Common myeloid progenitor, CD34-positive (primary cell): Measurements from ENCODE around the gene APBB1IP.

ENCODE experiments used
- CTCF ChIA-PET: fragments of 350-600 bp; sonication (Branson Sonifier 250); formaldehyde crosslinking; loops from one replicate; lab custom pipeline; 2021; ENCODE audit warnings: antibody characterized with exemption; lab: Charles Lee
- POLR2A ChIA-PET: fragments of 350-600 bp; sonication (Branson Sonifier 250); formaldehyde crosslinking; loops from one replicate; lab custom pipeline; 2021; ENCODE audit warnings: antibody characterized with exemption; lab: Charles Lee
- DNase-seq, 3 donors: peaks; one replicate each; pipeline versions ENCODE4 v3.0.0 to v3.0.0-alpha.2; 2013
- H3K27ac ChIP-seq, 2 experiments: 1 replicate in 1 of 2; 2 replicates in 1 of 2; pipeline ENCODE4 v1.7.0; 2013; ENCODE audit warnings: inconsistent platforms in 2 of 2, low read length in 2 of 2, mild to moderate bottlenecking in 2 of 2, low read depth in 1 of 2, moderate library complexity in 1 of 2; ENCODE audit not compliant: severe bottlenecking in 2 of 2, insufficient read depth in 1 of 2, poor library complexity in 1 of 2
- H3K27me3 ChIP-seq, 5 experiments: replicated peaks in 2 of 5; 1 replicate in 3 of 5; 2 replicates in 2 of 5; pipeline versions ENCODE4 v1.6.1 to v1.7.0; 2013; ENCODE audit warnings: low read length in 4 of 5, mild to moderate bottlenecking in 2 of 5, moderate library complexity in 2 of 5, inconsistent platforms in 1 of 5; ENCODE audit not compliant: insufficient read depth in 5 of 5, control insufficient read depth in 4 of 5
- H3K36me3 ChIP-seq, 4 experiments: 1 replicate in 2 of 4; 2 replicates in 2 of 4; pipeline versions ENCODE4 v1.6.1 to v1.7.0; 2013; ENCODE audit warnings: low read length in 3 of 4, control low read depth in 1 of 4, mild to moderate bottlenecking in 1 of 4; ENCODE audit not compliant: control insufficient read depth in 4 of 4, insufficient read depth in 4 of 4
- H3K4me1 ChIP-seq, 4 experiments: 1 replicate in 3 of 4; 2 replicates in 1 of 4; pipeline versions ENCODE4 v1.6.1 to v1.7.1; 2013; ENCODE audit warnings: low read length in 3 of 4, mild to moderate bottlenecking in 3 of 4, control low read depth in 1 of 4, inconsistent platforms in 1 of 4, moderate library complexity in 1 of 4; ENCODE audit not compliant: control insufficient read depth in 4 of 4, insufficient read depth in 4 of 4; ENCODE audit errors: control extremely low read depth in 1 of 4
- H3K4me3 ChIP-seq, 7 experiments: 1 replicate in 4 of 7; 2 replicates in 3 of 7; pipeline versions ENCODE4 v1.5.1 to v1.7.0; 2013; ENCODE audit warnings: mild to moderate bottlenecking in 7 of 7, low read length in 6 of 7, moderate library complexity in 6 of 7, inconsistent platforms in 2 of 7, low read depth in 2 of 7, control low read depth in 1 of 7; ENCODE audit not compliant: insufficient read depth in 4 of 7, control insufficient read depth in 1 of 7; ENCODE audit errors: extremely low read depth in 1 of 7
- H3K9me3 ChIP-seq, 5 experiments: 1 replicate in 4 of 5; 2 replicates in 1 of 5; pipeline versions ENCODE4 v1.6.1 to v1.7.1; 2013; ENCODE audit warnings: low read length in 4 of 5, mild to moderate bottlenecking in 2 of 5, inconsistent platforms in 1 of 5, low read depth in 1 of 5, moderate library complexity in 1 of 5; ENCODE audit not compliant: control insufficient read depth in 4 of 5, insufficient read depth in 2 of 5; ENCODE audit errors: control extremely low read depth in 1 of 5
- WGBS: methylation state at CpG from one replicate; pipeline ENCODE4 v1.1.5; 2013; ENCODE audit not compliant: insufficient coverage; 5-methylcytosine and 5-hydroxymethylcytosine counted together

APBB1IP gene

DNA sequence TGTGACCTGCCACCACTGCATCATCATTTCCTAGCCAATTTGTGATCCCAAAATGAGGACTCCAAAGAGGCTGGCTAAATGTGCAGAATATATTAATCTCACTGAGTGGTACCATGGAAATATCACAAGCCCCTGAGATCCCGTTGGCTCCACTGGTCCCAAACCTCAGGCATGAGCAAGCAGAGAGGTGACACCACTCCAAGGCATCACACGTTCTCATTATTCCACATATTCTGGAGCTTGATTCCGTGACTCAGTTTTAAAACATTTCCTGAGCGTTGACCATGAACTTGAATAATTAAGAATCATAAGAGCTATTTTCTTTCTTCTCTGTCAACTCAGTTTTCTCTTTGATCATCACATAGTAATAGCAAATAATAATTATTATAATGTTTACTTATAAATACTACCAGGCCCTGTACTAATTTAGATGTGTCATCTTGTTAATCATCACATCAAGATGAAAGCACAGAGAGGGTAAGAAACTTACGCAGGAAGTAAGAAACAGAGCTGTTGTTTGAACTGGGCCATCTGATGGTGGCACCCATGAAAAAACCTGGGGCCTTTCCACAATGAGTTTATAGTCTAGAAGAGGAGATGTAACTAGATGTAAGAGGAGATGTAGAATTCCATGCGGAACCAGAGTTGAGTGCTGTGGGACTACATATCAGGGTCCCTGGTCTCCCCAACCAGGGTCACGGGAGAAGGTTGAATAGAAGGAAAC lies 3.5 kb downstream of the APBB1IP start:
- Histone ChIP-seq H3K27ac (no peak overlapping the region), H3K4me3 (peak overlapping the region in 3 of 7 experiments; percentile 25 to 38 (median 26)), H3K9me3 (no peaks in the 10 kb centered on the region), H3K27me3 (no peaks in the 10 kb centered on the region), H3K36me3 (peaks cover 2 to 18% (median 12%) of the 10 kb centered on the region in 4 experiments), H3K4me1 (peaks cover 24 to 47% (median 29%) of the 10 kb centered on the region in 4 experiments)
- DNase-seq: no peak
- WGBS: 92% methylated on average over 5 of the region's 7 CpGs
- CTCF ChIA-PET: interaction anchor here (0.6 to 2.1 kb wide), 6 partner anchors 11 to 396 kb away, joined by 3 to 6 read pairs (median 3); no protein-coding TSS in a partner anchor
- POLR2A ChIA-PET: no interaction called here

DNA sequence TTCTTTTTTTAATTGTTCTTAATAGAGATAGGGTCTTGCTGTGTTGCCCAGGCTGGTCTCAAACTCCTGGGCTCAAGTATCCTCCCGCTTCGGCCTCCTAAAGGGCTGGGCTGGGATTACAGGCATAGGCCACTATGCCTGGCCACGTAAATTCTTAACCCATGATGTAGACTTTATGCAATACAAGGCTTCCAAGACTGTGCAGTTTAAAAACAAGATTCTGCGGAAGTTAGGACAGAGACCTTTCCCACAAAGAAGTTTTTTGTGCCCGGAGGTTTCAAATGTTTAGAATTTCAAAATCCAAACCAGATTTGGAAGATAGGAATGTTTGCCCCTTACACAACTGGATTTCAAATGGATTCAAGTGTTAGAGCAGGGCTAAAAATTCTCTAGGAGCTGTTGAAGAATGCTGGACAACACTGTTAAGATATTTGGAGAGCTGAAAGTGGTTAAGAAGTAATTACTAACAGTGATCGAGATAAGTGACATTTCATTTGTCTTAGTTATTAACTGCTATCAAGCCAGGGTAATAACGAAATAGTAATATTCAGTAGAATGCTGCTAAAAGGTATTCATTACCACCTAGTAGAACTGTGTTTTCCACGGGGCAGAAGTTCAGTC lies 7.4 kb downstream of the APBB1IP start:
- ChIA-PET POLR2A (no interaction called here), CTCF (interaction anchor here (0.6 to 2.2 kb wide), 4 partner anchors 10 to 59 kb away, joined by 3 to 5 read pairs (median 4); no protein-coding TSS in a partner anchor)
- 100% methylated on average over 6 of the region's 8 CpGs for WGBS
- H3K9me3 ChIP-seq: no peaks in the 10 kb centered on the region
- no peaks in the 10 kb centered on the region for H3K27me3 ChIP-seq
- no peak overlapping the region for H3K4me3 ChIP-seq
- H3K36me3 ChIP-seq: peaks cover 2 to 20% (median 13%) of the 10 kb centered on the region in 4 experiments
- peaks cover 26 to 41% (median 28%) of the 10 kb centered on the region in 4 experiments for H3K4me1 ChIP-seq
- peak in 2 of 3 donors; percentile 29 to 36 for DNase-seq
- no peak overlapping the region for H3K27ac ChIP-seq

DNA sequence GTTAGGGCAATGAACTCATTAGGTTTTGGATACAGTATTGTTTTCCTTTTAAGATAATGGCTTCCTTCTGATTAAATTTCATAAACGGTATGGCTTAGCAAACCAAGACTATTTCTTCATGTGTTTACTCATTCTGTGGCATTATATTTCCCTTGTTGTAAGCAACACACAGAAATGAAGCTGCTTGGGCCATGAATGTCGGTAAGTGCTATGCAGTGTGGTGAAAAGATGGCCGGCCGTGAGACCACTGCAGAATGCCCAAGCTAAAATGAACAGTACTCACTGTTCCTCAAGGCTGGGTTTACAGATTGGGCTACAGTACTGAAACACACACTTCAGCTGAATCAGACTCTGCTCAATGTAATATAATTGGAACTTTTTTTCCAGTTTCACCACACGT lies 8.1 kb downstream of the APBB1IP start:
- peaks cover 23 to 37% (median 25%) of the 10 kb centered on the region in 4 experiments for H3K4me1 ChIP-seq
- WGBS: 95% methylated on average over 4 of the region's 5 CpGs
- DNase-seq: no peak
- H3K4me3 ChIP-seq: no peak overlapping the region
- ChIA-PET POLR2A (no interaction called here), CTCF (interaction anchor here (1.1 to 2.2 kb wide), 4 partner anchors 11 to 58 kb away, joined by 3 to 5 read pairs (median 4); no protein-coding TSS in a partner anchor)
- no peak overlapping the region for H3K27ac ChIP-seq
- no peaks in the 10 kb centered on the region for H3K27me3 ChIP-seq
- H3K36me3 ChIP-seq: peaks cover 2 to 20% (median 13%) of the 10 kb centered on the region in 4 experiments
- H3K9me3 ChIP-seq: no peaks in the 10 kb centered on the region

DNA sequence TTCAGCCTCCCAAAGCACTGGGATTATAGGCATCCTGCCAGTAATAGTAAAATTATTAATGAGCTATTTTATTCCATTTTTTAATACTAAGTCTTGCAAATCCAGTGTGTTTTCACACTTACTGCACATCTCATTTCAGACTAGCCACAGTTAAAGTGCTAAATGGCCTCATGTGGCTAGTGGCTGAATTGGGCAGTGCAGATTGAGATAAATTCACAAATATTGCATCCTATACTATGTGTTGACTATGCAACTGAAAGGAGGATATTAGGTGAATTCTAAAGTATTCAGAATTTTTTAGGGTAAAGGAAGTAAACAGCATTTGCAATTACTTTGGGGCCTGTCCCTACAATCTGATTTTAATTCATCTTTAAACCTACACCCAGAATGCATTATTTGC lies 10.2 kb downstream of the APBB1IP start:
- DNase-seq: peak in 2 of 3 donors; percentile 41 to 66
- no peaks in the 10 kb centered on the region for H3K9me3 ChIP-seq
- H3K4me1 ChIP-seq: peaks cover 17 to 28% (median 22%) of the 10 kb centered on the region in 4 experiments
- ChIA-PET POLR2A (no interaction called here), CTCF (interaction anchor here (1.6 kb wide), 1 partner anchor 33 kb away, joined by 4 read pairs; no protein-coding TSS in a partner anchor)
- H3K27me3 ChIP-seq: no peaks in the 10 kb centered on the region
- peak overlapping the region; percentile 67 to 87 for H3K27ac ChIP-seq
- peak overlapping the region in 4 of 7 experiments; percentile 18 to 55 (median 47) for H3K4me3 ChIP-seq
- H3K36me3 ChIP-seq: peaks cover 2 to 26% (median 13%) of the 10 kb centered on the region in 4 experiments

DNA sequence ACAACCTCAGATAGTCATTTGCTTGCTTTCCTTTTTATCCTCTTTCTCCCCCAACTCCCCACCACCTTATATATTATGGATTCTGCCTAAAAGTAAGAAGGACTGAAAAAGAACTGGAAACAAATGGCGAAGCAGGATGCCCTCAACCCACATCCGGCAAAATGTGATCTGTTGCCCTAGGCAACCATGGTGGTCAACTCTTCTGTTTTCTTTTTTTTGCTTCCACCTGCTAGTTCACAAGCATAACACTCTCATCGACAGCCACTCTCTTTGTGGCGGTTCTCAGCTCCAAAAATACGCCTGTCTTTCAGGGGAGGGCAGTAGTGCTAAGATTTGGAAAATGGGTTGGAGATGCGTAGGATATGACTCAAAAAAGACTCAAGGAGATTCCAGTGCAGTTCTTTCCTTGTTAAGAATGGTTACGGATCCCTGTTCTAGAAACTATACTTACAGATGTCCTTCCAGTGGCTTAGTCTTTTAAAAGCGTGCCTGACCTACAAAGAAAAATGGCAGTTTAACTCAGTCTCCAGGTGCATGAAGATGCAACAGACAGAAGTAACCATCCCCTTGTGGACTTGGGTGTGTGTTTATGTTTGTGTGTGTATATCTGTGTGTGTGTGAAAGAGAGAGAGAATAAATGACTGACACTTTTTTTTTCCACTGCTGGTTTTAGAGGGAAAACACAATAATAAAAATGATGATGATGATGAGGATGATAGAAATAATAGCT lies 10.7 kb downstream of the APBB1IP start:
- peak; percentile 79 to 94 (median 91) for DNase-seq
- Histone ChIP-seq H3K4me3 (peak overlapping the region in 5 of 7 experiments; percentile 5 to 55 (median 40)), H3K4me1 (peaks cover 17 to 28% (median 22%) of the 10 kb centered on the region in 4 experiments), H3K9me3 (no peaks in the 10 kb centered on the region), H3K27me3 (no peaks in the 10 kb centered on the region), H3K36me3 (peaks cover 2 to 28% (median 14%) of the 10 kb centered on the region in 4 experiments), H3K27ac (peak overlapping the region; percentile 67 to 87)
- CTCF ChIA-PET: interaction anchor here (1.0 to 1.6 kb wide), 3 partner anchors 9 to 32 kb away, joined by 3 to 4 read pairs (median 3); no protein-coding TSS in a partner anchor
- 32% methylated on average over 4 of the region's 8 CpGs for WGBS
- POLR2A ChIA-PET: no interaction called here

DNA sequence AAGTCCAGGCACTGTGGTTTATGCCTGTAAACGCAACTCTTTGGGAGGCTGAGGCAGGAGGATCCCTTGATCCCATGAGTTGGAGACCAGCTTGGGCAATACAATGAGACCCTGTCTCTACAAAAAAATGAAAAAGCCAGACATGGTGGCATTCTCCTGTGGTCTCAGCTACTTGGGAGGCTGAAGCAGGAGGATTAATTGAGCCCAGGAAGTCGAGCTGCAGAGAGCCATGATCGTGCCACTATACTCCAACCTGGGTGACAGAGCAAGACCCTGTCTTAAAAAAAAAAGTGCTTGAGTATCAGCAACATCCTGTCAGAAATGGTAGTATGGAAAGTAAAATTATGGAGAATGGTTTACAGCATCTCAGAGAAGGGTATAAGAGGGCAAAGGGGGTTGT lies 11.6 kb downstream of the APBB1IP start:
- Histone ChIP-seq H3K4me1 (peaks cover 18 to 30% (median 22%) of the 10 kb centered on the region in 4 experiments), H3K36me3 (peaks cover 2 to 23% (median 11%) of the 10 kb centered on the region in 4 experiments), H3K27ac (peak overlapping the region; percentile 67 to 87), H3K4me3 (no peak overlapping the region), H3K9me3 (no peaks in the 10 kb centered on the region), H3K27me3 (no peaks in the 10 kb centered on the region)
- ChIA-PET POLR2A (no interaction called here), CTCF (interaction anchor here (0.8 to 1.5 kb wide), 3 partner anchors 8 to 30 kb away, joined by 3 to 4 read pairs (median 3); no protein-coding TSS in a partner anchor)
- DNase-seq: no peak
- 100% methylated on average over 3 of the region's 3 CpGs for WGBS
